NB4 (cell line): Measurements from ENCODE around the gene SCN8A.

Experiments used
- CTCF ChIP-seq: IDR thresholded peaks from one replicate; pipeline ENCODE4 v1.5.1; 2012; ENCODE audit warnings: low read depth, low read length
- POLR2A ChIP-seq: IDR thresholded peaks from 2 replicates; pipeline ENCODE4 v1.6.1; 2011; ENCODE audit warnings: mild to moderate bottlenecking; ENCODE audit not compliant: insufficient read length; ENCODE audit errors: extremely low read depth

GRCh38 chr12:51834411-51834810 lies 243.4 kb downstream of the SCN8A start:
- TF ChIP-seq CTCF (no peak), POLR2A (no peak)
